Activated CD4-positive, alpha-beta T cell treated with anti-CD3 and anti-CD28 coated beads for 4 hours (primary cell): ENCODE measurements around the gene SLN.
A peak's percentile ranks its signal among the peaks of the same experiment; 100 is the strongest.

Experiments
- DNase-seq, 2 donors: peaks; one replicate each; pipeline ENCODE4 v3.0.0-alpha.2; 2020

The SLN gene

DNA sequence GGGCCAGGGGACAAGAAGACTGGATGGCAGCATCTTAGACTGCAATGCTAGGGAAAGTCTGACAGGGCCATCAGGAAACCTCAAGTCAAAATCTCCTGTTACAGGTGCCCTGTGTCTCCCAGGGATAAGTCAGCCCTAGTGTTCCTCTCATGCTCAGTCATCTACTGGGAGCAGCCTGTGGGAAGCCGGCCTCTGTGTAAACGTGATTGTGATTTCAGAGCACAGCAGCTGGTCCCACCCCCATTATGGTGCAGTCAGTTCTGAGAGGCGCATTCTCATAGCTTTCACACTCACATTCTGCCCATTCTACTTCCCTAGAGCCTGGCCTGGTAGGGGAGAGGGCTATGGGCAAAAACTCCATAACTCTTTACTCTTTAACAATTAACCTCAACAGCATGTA, 7.2 kb upstream of the SLN start:
- DNase-seq = no peak

DNA sequence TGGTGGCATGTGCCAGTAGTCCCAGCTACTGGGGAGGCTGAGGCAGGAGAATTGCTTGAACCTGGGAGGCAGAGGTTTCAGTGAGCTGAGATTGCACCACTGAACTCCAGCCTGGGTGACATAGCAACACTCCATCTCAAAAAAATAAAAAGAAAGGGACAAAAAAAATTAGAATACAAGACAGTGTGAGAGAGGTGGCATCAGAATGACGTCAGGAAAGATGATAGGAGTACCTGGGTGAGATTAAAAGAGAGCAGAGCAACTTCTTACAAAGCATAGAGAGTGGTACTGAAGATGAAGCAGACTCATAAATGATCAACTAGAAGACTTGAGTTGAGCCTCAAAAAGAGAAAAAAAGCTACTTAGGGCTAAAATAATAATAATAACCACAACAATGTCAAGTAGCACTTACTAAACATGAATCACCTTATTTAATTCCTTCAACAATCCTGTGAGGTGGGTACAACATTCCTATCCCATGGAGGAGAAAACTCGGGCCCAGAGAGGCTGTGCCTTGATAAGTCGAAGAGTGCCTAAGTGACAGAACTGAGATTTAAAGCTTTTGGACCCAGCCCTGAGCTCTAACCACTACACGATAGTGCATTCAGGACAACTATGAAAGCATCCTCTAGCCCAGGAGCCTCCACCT, 5.2 kb upstream of the SLN start:
- no peak for DNase-seq

DNA sequence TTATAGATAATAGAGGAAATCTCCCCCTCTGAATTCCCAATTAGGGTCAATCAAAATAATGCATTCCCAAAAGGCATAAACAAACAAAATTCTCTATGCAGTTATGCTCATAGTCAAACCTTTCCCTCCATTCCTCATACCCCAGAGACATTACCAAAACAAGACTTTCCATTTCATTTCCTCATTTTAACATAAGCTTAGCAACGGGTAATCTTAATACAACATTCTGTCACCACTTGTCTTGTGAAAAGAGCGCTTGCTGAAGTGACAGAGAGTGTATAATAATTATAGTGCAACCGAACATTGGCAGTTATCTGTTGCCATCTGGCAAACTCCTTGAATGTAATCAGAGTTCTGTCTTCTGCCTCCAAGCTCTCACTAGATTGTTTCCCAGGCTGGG, 1.2 kb upstream of the SLN start:
- no peak for DNase-seq

DNA sequence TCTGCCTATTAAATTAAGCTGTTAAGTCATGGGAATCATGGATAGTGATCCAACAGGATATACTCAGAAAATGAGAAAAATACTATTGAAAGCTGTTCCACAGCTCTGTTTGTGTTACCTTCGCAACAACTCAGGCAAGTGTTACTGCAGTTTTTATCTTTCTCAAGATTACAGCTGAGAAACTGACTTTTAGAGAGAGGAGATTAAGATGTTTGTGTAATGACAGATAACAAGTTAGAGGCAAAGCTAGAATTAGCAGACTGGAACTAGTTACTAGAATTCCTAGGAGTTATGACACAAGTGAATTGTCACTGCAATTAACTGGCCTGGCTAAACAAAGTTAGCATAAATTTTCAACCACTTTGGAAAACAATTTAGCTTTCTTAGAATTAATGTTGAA, 1.6 kb downstream of the SLN start:
- DNase-seq = no peak

DNA sequence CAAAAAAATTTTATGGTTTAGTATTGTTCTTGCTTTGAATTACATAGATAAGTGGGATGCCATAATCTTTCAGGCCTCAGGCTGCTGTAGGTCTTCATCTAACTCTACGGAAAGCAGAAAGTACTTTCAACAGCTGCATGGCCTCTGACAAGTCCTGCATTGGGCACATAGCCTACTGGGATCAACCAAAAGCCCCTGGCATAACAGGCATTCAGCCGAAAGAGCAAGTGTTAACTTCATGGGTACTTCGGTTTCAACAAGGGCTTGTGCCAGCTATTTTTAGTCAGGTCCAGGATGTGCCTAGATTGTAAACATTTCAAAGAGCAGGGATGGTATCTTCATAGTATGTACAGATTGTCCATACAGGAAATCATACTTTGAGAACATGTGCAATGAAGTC, 3.1 kb downstream of the SLN start:
- DNase-seq = no peak

DNA sequence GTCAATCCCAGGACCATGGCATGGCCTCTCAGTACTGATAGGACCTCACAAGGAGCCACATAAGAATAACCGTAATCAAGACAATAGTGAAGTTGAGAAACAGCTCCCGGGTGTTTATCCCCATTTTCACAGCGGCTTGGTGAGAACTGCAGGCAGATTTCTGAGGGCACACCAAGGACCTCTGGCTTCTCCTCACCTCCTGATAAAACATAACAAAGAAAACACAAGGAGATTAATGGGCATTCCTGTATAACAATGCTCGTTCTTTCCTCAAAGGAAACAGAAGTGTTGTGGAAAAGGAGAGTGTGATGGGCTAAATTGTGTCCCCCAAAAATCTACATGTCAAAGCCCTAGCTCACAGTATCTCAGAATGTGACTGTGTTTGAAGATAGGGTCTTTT, 4.0 kb downstream of the SLN start:
- no peak for DNase-seq

DNA sequence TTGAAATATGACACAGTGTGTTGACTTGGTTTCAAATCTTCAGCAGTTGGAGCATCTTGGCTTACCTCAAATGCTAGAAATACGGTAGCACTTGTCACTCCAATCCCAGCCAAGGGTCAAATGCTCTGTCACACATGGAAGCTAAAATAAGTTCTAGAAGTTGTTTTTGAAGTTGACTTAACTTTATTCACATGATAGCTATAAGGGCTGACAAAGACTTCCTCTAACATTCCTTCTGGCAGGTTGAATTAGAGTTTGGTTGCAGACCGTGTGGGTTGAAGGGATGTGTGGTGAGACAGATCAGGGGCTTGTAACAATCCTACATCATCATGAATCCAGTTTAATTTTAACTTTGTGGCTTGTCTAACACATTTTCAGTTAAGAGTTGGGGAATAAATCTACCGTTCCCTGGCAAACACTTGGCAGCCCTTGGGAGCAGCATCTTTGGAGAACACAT, 4.6 kb downstream of the SLN start:
- no peak for DNase-seq

DNA sequence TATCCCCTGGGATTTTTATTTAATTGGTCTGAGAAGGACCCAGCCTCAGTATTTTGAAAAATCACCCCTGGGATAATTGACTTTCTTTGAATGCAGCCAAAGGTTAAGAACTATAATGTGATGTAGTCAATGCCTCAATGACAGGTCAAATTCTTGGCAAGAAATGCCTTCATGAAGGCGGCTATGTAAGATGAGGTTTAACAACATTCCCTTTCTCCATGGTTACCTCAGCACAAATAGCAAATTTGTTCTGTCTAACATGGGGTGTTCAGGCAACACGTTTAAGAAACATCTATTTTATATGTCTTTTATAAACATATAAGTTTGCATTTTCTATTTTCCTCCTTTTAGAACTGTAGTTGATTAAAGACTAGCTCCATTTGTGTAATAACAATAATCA, 5.3 kb downstream of the SLN start:
- no peak for DNase-seq

DNA sequence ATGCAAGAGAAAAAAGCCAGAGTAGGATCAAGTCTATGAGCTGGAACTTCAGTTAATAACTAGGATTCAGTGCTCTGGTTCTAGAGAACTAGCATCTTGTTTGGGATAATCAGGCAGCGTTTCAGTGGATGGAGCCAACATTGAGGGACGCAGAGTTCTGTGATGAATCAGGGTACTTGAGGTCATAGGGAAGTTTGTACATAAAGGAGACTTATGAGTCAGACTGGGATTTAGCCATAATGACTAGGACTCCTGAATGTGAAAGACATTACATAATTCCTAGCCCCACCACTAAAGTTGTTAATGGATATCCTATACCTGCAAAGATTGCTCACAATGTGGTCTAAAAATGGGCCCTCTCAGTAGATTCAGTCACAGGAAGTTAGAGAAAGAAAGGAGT, 6.8 kb downstream of the SLN start:
- DNase-seq = no peak

DNA sequence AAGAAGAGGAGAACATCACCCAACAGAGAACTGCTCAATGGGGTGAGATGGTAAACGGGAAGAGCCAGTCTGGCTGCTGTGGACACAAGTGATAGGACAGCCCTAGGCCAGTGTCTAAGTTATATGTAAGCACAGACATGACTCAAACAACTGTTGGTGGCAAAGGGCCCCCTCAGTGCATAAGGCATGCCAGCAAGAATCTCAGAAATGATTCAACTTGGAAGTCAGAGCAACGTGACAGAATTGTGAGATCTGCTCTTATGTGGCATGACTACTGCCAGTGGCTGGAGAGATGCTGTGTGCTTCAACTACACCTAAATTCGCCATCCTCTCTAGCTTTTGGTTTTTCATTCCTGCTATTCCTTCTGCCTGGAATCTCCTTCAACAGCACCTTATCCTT, 7.4 kb downstream of the SLN start:
- DNase-seq = no peak

DNA sequence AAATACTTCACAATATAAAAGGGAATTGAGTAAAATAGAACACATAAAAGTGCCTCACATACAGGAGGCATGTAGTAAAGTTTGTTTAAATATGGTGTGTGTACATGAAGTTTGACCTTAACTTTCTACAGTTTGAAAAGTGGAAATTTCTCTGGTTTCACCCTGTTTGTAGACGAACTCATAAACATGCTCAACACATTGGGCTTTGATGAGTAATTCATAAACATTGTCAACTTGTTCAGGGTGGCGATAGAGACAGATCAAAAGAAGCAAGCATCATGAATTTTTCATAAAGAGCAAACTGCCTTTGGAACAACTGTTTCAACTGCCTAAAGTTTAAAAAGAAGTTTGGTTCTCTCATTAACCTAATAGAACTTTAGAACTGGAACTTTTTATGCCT, 9.1 kb downstream of the SLN start:
- DNase-seq = no peak

DNA sequence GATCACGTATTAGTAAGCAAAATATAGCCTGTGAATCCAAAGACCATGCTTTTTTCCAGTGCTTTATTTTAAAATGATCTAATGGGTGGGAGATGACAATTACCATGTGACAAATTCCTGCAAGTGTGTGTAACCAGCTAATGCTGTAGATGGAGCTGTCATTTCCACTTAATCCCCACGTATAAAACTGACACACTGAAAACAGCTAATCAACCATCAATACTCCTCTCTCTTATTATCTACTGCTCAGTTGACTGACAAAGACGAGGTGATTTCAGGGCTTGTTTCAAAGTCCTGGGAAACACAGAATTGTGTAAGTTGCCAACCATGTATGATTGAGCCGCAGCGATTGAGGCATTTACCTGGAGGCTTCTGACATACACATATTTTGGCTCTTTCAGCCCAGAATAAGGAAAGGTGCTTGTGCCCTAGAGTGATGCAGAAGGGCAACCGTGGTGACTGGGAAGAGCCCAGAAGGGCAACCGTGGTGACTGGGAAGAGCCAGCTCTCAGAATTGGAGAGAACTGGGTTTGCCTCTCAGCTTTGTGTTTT, 9.7 kb downstream of the SLN start:
- DNase-seq = no peak

DNA sequence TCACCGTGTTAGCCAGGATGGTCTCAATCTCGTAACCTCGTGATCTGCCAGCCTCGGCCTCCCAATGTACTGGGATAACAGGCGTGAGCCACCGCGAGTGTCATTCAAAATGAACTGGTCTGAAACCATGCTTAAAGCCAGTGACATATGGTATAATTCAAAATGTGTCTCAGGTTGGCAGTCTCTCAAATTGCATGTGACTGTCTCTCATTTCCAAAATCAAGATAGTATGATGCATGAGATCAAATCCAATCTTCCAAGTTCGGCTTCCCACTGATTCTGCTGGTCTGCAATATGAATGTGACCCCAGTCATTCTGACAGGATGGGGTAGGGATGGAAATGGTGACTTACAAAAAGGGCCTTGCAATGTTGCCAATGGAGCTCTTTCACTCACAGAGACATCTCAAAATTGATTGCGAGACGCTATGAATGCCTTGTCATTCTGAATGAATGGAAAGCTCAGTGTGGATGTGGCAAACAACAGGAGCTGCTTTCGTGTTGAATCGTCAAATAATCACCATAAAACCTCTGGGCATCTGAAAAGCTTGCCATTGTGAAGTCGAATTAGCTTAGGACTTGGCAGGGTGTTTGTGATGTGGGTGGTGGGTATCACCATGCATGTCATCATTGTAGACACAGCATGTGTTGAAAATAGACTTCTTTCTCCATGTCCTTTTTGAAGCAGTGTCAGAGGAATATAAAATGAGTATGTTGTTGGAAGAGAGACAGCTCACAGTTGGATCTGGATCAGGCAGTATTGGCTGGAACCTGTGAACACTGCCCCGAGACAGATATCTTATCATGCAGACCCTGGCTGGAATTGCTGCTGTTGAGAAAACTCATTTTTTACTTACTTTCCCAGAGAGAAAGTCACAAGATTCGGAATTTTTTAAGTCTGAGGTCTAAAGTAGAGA, 12.2 kb downstream of the SLN start:
- no peak for DNase-seq

DNA sequence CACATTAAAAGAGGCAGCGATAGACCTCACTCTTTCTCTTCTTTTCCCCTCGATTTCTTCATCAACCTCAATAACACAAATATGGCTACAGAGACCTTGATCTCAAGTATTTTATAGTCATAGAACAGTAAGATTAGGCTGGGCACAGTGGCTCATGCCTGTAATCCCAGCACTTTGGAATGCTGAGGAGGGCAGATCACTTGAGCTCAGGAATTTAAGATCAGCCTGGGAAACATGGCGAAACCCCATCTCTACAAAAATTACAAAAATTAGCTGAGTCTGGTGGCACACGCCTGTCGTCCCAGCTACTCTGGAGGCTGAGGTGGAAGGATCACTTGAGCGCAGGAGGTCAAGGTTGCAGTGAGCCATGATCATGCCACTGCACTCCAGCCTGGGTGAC, 14.6 kb downstream of the SLN start:
- DNase-seq = no peak

DNA sequence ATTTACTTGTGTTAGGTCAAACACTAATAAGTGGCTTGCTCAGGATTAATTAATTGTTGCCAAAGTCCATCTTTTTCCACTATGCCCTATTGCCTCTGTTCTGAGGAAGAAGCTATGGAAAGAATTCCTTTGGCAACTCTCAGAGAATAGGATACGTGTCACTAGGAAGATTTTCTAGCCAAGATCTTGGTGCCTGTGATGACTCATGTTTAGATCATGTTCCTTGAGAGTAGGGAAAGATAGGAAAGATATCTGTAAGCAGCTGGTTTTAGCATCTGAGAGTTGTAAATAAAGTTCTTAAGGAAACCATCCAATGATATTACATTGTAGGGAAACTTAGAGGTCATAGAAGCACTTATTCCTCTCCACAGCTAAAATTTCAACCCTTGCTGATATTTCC, 15.7 kb downstream of the SLN start:
- DNase-seq = no peak

DNA sequence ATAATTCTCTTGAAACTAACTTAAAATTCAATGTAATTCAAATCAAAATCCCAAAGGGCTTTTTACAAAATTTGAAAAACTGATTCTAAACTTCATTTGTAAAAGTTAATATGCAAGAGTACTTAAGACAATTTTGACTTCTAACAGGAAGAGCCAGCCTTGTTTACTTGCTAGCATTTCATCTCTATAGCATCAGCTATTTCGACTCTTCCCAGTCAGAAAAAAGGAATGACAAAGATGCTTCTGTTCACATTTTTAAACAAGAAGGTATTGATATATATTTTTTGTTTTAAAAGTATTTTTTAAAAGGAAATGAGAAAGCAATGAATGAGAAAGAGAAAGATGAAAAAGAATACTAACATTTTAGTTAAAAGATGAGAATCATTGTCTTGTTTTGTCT, 16.4 kb downstream of the SLN start:
- no peak for DNase-seq

DNA sequence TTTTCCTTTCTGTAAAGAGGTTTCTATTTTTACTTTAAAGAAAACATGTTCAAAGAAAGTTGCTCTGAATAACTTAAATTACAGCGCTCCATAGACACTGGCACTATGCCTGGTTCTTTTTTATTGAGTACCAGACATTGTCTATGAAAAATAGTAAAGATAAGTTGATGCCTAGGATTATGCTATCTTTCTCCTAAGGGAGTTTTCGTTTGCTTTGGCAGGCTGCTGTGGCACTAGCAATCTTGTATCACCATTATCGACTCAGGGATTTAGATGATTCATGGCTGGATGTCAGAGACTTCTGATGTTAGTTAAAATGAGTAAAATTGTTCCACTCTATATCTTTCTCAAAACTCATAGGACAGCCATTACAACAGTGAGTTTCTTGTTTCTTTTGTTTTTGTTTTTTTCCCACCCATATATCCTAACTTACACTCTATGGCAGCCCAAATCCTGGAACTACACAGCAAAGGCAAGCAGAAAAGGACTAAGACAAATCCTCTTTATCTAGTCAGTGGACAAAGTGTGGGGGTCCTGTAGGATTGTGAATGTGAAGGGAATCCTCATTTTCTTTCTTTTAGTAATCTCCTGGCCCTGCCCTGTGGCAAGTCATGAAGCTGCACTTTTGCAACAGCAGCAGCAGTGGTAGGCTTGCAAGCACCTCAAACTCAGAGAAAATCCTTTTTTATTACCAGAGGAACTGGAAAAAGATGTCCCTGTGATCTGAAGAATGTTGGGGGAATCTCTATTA, 20.7 kb downstream of the SLN start:
- DNase-seq = no peak

DNA sequence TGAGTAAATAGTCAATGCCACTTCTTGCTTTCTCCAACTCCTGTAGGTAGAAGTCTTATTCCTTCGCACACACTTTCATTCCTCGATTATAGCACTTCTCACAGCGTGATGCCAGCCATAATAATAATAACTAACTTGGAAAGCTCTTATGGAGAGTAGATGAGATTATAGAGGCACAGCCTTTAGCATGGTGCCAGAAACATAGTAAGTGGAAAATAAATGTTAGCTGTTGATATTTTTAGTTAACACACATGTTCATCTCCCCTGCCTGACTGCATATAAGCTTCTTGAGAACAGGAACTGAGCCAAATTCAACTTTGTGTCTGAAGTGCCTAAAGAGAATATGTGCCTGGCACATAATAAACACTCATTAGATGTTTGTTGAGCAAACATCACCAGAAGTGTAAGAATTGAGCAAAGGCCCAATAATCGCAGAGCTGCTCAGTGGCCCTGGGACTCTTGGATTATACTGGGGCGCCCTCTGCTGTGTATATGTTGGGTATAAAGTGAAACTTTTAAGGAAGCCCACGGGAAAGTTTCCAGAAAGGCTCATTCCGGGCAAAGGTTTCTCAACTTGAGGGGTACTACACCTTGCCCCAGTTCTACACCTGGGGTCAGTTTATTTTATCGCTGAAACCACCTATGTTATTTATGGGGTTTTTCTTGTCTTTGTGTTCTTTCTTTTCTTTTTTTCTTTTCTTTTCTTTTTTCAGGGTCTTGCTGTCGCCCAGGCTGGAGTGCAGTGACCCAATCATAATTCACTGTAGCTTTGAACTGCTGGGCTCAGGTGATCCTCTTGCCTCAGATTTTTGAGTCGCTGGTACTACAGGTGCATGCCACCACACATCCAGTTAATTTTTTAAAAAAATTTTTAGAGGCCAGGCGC, 22.3 kb downstream of the SLN start:
- DNase-seq = peak; percentile 38 to 62

DNA sequence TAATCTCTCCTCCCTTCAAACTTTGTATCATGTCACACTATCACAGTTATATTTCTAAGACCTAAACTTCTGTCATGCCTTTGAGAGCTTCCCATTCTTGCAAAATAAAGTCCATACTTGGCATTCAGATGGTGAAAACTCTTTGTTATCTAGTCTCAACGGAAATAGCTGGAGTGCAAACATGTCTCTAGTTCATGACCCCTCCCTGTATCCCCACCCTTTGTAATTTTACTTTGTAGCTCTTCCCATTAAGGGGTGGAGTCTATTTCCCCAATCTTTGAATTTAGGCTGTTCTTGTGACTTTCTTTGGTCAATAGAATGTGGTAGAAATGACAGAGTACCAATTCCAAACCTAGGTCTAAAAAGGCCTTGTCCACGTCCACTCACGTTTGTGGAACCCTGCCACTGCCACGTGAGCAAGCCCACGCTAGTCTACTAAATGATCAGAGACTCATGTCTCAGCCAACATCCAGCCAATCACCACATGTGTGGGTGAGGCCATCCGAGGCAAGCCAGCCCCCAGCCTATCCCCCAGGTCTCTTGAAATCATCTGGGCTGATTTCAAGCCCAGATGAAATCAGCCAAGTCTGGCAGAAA, 23.4 kb downstream of the SLN start:
- DNase-seq = no peak

DNA sequence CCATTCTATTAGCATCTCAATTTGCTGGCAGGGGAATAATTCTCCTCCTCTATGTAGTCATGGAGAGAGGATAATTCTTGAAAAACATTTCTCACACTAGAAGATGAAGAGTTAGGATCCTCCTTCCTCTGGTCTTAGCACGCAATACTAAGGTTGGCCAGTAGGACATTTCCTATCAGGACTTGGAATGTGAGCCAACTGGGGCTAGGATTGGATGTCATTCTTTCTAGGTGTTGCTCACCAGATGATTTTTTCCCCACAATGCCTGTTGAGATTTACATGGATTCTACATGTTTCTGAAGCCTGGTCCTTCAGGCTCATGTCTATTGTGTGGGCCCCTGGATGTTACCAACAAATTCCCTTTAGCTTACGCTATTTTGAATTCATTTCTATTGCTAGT, 28.0 kb downstream of the SLN start:
- no peak for DNase-seq

DNA sequence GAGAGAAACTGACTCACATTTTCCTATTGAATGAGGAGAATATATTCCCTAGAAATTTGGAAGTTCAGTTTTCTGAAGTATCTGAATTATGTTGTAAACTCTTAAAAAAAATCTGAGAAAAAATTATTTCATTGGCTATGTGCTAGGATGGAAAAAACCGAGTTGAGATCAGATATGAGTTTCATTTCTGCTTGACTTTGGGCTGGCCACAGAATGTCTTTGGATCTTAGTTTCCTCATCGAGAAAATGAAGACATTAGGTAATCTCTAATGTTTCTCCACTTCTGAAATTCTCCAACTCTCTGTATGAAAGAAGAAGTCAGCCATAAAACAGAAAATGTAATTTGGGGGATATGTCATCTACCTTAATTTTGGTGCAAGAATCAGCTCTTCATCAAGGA, 28.8 kb downstream of the SLN start:
- DNase-seq = no peak

DNA sequence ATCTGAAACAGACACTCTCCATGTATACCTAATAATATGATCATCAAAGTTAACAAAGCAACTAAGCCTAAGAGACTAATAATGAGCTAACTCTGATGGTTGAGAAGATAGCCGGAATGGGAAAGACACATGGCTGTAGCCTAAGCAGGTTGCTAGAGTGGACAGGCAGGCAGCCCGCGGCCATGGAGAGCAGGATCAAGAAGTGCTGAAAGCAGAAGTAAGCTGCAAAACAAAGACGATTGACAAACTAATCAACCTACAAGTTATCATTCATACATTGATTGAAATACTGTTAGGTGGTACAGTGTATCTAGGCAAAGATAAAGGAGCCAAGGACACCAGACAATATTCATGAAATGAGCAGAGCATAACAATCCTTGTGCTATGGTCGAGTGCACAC, 29.3 kb downstream of the SLN start:
- DNase-seq = no peak
